Lower lobe of right lung (tissue), 2 donors: ENCODE data around the gene SEMA5A. TPM values are rescaled to one million over a fixed set of nuclear protein-coding genes. Genes with fewer than 3 reads are reported as not detected.

Experiments used
- ATAC-seq, 2 donors: fragments of 200-7000 bp; cut with Tn5 transposase; one replicate each; pipeline ENCODE4 v1.9.1; 2020 to 2022; ENCODE audit warnings: mild to moderate bottlenecking in 2 of 2, moderate library complexity in 2 of 2
- DNase-seq: peaks from one replicate; pipeline ENCODE4 v3.0.0-alpha.2; 2020
- H3K27ac ChIP-seq: fragments of 200-600 bp; one replicate; pipeline ENCODE4 v1.8.0; 2022
- H3K27me3 ChIP-seq: fragments of 200-600 bp; one replicate; pipeline ENCODE4 v1.8.0; 2022; ENCODE audit warnings: low read depth
- H3K36me3 ChIP-seq: fragments of 200-600 bp; one replicate; pipeline ENCODE4 v1.8.0; 2022; ENCODE audit warnings: mild to moderate bottlenecking
- H3K4me1 ChIP-seq: fragments of 200-600 bp; one replicate; pipeline ENCODE4 v1.8.0; 2022
- H3K4me3 ChIP-seq: fragments of 200-600 bp; one replicate; pipeline ENCODE4 v1.8.0; 2022; ENCODE audit warnings: mild to moderate bottlenecking
- H3K9me3 ChIP-seq: fragments of 200-600 bp; one replicate; pipeline ENCODE4 v1.8.0; 2022
- intact Hi-C: fragments of 100-400 bp; cut with DNase I; formaldehyde crosslinking; loops from one replicate; pipeline ENCODE4 v1.11.0; 2022
- total RNA-seq: library from RNA; stranded (reverse); fragmentation: NEBNext Ultra II Directional; extraction: Animal tissue kit (Norgen Biotek cat#: 25700); gene quantifications from one replicate; pipeline ENCODE4 v1.2.1, GENCODE V29; 2021
- TF ChIP-seq, protein P1 (sequence below): fragments of 200-600 bp; IDR thresholded peaks from one replicate; pipeline ENCODE4 v1.8.0; 2022; ENCODE audit warnings: antibody characterized with exemption, mild to moderate bottlenecking
- donor health status: DM: no; HTN: yes; CAD: no; lungs with severe emphysema.

Gene SEMA5A
- total RNA-seq, 1 donor from 2014 or later, result 29.3 TPM

DNA sequence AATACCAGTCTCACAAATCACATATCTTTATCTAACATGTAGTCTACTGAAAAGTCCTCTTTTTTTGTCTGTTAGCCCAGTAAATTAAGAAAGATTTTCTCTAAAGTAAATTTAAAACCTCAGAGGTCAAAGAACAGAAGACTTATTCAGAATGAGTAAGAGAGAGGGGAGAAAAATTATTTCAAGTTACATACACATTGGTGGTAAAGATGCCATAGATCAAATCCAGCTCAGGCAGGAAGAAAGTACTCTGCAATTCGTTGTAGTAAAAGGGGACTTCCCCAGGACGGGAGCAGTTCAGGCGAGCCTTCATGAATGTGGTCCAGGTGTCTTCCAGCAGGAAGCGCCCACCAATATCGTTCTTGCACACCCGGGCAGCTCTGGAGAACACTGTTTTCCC is 344.1 kb downstream of the SEMA5A start:
- H3K27ac ChIP-seq, result no peak overlapping the region
- H3K27me3 ChIP-seq, result no peaks in the 10 kb centered on the region
- ATAC-seq, result no peak
- no peaks in the 10 kb centered on the region for H3K36me3 ChIP-seq
- no peak overlapping the region for H3K4me3 ChIP-seq
- no peaks in the 10 kb centered on the region for H3K4me1 ChIP-seq
- no peaks in the 10 kb centered on the region for H3K9me3 ChIP-seq
- DNase-seq, result no peak
- TF ChIP-seq, protein P1, sequence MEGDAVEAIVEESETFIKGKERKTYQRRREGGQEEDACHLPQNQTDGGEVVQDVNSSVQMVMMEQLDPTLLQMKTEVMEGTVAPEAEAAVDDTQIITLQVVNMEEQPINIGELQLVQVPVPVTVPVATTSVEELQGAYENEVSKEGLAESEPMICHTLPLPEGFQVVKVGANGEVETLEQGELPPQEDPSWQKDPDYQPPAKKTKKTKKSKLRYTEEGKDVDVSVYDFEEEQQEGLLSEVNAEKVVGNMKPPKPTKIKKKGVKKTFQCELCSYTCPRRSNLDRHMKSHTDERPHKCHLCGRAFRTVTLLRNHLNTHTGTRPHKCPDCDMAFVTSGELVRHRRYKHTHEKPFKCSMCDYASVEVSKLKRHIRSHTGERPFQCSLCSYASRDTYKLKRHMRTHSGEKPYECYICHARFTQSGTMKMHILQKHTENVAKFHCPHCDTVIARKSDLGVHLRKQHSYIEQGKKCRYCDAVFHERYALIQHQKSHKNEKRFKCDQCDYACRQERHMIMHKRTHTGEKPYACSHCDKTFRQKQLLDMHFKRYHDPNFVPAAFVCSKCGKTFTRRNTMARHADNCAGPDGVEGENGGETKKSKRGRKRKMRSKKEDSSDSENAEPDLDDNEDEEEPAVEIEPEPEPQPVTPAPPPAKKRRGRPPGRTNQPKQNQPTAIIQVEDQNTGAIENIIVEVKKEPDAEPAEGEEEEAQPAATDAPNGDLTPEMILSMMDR, result no peak
- intact Hi-C loops, result no loop called here

DNA sequence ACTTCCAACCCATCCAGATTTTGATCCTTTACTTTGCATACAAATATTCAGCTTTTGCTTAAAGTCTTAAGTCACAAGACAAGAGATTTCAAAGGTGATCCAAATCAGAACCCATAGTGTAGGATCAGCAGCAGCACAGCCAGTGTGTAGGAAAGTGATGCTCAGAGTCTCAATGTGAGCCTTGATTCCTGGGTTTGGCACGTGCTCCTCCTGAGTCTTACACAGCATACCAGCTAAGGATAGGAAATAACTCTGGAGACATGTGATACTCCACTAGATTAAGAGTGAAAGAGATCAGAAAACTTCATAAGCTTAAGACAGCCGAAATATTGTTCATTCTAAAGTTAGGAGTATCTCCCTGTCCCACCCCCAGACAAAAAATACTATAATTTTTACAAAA is 344.9 kb downstream of the SEMA5A start:
- H3K4me1 ChIP-seq, result no peaks in the 10 kb centered on the region
- no peak for DNase-seq
- H3K9me3 ChIP-seq, result no peaks in the 10 kb centered on the region
- intact Hi-C loops, result no loop called here
- no peak for ATAC-seq
- no peak overlapping the region for H3K4me3 ChIP-seq
- TF ChIP-seq, protein P1, result no peak
- H3K27me3 ChIP-seq, result no peaks in the 10 kb centered on the region
- no peak overlapping the region for H3K27ac ChIP-seq
- no peaks in the 10 kb centered on the region for H3K36me3 ChIP-seq

DNA sequence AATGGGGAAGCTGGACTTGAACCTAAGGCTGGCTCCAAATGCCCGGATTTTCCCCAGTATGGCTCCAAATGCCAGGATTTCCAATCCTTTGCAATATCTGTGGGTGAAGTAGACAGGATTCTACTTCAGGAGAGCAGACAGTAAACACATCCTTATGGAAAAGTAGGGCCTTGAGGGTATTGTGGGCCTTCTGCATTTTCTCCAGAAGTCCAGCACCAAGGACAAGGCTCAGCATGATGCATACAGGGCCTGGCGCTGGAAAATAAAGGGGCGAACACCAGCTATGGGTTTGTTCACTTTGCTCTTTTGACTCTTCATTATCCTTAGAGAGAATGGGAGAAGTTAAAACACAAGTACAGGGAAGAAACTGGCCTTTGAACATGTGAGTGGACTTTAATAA is 347.5 kb downstream of the SEMA5A start:
- Histone ChIP-seq H3K4me3 (no peak overlapping the region), H3K27ac (no peak overlapping the region), H3K36me3 (no peaks in the 10 kb centered on the region), H3K9me3 (no peaks in the 10 kb centered on the region), H3K27me3 (no peaks in the 10 kb centered on the region), H3K4me1 (no peaks in the 10 kb centered on the region)
- intact Hi-C loops, result no loop called here
- ATAC-seq (no peak), DNase-seq (no peak)
- TF ChIP-seq, protein P1, result no peak

DNA sequence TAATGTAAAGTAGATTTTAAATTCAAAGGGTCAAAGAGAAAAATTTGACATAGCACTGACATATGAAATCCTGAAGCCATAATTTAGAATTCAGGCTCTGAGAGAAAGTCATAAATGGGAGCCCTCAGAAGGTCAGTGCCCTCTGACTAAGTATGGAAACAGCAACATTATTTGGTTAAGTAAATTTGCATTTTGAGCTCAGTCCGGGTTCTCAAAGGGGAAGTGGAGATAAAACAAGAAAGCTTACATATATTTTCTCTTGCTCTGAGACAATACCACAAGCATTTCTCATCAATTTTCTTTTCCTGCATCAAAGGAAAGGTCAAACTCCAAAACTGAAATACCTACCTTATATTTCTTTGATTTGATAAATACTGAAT is 348.0 kb downstream of the SEMA5A start:
- no peaks in the 10 kb centered on the region for H3K9me3 ChIP-seq
- no peaks in the 10 kb centered on the region for H3K27me3 ChIP-seq
- intact Hi-C loops, result no loop called here
- no peak overlapping the region for H3K4me3 ChIP-seq
- H3K27ac ChIP-seq, result no peak overlapping the region
- no peaks in the 10 kb centered on the region for H3K4me1 ChIP-seq
- H3K36me3 ChIP-seq, result no peaks in the 10 kb centered on the region
- TF ChIP-seq, protein P1, result no peak
- DNase-seq, result no peak
- no peak for ATAC-seq

DNA sequence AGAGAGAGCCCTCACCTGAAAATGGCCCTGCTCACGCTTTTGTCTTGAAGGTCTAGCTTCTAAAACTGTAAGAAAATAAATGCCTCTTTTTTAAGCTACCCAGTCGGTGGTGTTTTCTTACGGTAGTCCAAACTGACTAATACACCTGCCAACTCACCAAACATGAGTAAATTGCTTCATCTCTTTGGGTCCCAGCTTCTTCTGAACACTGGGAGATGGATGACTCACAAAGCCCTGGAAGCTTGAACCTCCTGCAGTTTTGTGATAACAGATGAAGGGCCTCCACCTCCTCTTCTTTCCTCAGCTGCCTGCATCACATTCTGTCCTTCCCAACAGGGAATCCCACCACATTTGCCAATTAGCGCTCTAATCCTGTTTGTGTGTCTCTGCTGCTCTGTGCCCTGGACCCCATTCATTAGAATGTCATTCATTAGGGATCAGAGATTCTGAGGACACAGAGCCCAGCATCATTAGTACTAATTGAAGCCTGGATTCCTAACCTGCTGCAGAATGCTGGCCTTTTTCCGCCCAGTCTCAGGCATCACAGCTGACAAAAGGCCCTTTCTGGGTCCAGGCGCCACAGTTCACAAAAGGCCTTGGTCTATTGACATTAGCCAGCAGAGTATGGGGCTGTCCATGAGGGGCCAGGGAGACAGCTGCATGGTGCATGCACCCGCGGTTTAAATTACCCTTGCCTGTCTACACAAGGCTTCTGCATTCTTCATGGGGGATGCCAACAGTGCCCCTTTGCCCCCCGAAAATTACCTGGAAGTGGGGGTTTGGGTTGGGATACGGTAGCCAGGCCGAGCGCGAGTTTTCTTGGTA is 349.3 kb downstream of the SEMA5A start:
- Histone ChIP-seq H3K36me3 (no peaks in the 10 kb centered on the region), H3K4me3 (no peak overlapping the region), H3K9me3 (no peaks in the 10 kb centered on the region), H3K27ac (no peak overlapping the region), H3K4me1 (no peaks in the 10 kb centered on the region), H3K27me3 (no peaks in the 10 kb centered on the region)
- no peak for DNase-seq
- ATAC-seq, result no peak
- TF ChIP-seq, protein P1, result no peak
- intact Hi-C loops, result no loop called here
